ENCODE results near the gene KPNA2.
"Not testable (repeated sequence)": the region's sequence is repeated elsewhere in the genome, so short reads cannot be mapped to it uniquely, and the experiment has no call there.

Gene KPNA2

DNA sequence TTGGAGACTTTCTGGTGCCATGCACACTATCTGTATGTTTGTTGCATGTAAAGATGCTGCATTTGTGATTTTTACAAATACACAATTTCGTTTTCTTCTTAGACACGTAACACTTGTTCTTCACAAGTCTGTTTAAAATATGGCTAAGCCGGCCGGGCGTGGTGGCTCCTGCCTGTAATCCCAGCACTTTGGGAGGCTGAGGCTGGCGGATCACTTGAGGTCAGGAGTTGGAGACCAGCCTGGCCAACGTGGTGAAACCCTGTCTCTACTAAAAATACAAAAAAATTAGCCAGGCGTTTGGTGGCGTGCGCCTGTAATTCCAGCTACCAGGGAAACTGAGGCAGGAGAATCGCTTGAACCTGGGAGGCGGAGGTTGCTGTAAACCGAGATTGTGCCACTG, 14.7 kb upstream of the KPNA2 start:
- FAIRE-seq, result not testable (repeated sequence)

DNA sequence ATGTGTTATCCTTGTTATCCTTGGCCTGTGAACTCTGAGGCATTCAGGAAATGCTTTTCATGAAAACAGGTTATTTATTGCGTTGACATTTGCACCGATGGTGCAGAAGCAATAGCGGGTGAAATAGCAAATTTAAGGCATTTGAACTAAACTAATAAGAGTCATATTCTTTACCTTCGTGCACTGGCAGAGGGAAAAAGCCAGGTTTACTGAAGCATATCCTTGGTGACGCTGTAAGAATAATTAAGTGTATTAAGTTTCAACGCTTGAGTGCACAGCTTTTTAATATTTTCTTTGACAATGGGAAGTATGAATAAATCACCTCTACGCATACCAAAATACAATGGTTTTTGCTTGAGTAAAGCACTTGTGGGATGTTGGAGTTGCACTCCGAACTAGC, 13.6 kb upstream of the KPNA2 start:
- no peak for FAIRE-seq

DNA sequence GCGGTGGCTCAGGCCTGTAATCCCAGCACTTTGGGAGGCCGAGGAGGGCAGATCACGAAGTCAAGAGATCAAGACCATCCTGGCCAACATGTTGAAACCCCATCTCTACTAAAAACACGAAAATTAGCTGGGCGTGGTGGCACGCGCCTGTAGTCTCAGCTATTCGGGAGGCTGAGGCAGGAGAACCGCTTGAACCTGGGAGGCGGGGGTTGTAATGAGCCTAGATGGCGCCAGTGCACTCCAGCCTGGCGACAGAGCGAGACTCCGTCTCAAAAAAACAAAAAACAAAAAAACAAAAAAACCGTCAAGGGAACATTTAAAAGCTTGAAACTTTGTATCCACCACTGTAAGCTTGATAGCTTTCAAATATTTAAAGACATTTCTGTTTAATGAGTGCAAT, 13.0 kb upstream of the KPNA2 start:
- FAIRE-seq, result not testable (repeated sequence)

GRCh38 chr17:68029512-68030215, 5.9 kb upstream of the KPNA2 start:
- FAIRE-seq, result no peak

DNA sequence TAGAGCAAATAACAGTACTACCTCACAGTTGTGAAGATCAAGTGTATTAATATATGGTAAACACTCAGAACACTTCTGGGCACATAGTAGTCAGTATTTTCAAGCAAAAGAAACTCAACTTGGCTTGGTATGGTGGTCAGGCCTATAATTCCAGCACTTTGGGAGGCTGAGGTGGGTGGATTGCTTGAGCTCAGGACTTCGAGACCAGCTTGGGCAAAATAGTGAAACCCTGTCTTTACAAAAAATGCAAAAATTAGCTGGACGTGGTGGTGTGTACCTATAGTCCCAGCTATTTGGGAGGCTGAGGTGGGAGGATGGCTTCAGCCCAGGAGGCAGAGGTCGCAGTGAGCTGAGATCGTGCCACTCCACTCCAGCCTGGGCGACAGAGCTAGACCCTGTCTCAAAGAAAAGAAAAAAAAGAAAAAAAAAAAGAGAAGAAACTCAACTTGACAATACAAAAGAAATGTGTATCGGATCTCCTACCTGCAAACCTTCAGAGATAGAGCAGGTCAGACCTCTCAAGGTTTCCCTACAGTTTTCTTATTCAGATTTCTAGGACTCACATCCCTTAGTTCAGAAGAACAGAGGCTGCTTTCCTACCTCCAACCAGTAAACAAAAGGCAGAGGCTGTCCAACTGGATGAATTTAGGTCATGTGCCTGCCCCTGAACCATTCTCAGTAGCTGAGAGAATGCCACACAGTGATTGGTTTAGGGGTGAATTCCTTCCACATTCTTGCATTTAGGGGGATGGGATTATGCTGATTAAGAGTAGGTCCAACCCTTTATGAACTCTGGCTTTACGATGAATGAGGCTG, 1.7 kb upstream of the KPNA2 start:
- FAIRE-seq, result peak; percentile 98

GRCh38 chr17:68034452-68034776, 1.1 kb upstream of the KPNA2 start:
- FAIRE-seq, result no peak

DNA sequence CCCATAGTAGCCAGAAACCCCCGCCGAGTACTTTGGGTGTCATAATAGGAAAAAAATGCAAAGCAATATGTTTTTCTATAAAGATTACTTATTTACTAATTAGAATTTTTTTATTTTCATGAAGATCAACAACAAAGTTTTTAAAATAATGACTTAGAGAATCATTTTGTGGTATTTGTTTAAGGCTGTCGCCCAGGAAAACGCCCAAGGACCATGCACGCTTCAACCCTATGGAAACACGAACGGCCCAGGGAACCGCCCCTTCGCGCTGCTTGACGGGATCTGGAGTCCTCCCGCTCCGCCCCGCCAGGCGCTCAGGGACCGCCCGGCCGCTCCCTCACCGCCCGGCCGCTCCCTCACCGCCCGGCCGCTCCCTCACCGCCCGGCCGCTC, 408 bp upstream of the KPNA2 start:
- FAIRE-seq, result peak; percentile 98

DNA sequence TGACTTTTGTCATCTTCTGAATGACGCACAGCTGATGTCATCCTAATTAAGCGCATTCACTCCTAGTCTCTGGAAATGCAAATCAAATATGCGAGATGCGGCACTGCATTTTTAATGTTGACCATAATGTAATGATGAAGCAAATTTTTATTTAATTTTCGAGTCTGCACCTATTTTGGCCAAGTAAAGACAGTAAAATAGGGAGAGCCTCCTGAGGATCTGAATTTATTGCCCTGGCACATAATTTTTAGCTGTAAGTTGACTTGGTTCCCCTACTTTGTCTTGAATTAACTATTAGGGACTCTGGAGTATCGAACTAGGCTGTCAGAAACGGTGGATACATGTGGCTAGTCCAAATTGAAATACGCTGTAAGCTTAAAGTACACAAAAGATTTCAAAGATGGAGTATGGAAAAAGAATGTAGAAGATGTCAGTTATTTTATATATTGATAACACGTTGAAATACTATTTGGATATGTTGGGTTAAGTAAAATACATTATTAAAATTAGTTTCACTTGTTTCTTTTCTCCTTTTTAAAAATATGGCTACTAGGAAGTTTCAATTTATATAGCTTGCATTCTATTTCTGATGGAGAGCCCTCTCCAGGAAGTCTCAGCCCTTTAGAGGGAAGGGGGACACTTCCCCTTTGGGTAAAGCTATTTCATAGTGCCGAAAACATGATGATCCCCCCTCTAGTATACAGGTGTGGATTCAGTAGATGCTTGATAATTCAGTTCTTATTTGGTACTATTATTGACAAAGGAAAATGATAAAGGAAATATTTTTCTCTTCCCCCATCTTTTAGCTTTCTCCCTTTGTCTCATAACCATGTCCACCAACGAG, 991 bp downstream of the KPNA2 start:
- FAIRE-seq, result no peak

DNA sequence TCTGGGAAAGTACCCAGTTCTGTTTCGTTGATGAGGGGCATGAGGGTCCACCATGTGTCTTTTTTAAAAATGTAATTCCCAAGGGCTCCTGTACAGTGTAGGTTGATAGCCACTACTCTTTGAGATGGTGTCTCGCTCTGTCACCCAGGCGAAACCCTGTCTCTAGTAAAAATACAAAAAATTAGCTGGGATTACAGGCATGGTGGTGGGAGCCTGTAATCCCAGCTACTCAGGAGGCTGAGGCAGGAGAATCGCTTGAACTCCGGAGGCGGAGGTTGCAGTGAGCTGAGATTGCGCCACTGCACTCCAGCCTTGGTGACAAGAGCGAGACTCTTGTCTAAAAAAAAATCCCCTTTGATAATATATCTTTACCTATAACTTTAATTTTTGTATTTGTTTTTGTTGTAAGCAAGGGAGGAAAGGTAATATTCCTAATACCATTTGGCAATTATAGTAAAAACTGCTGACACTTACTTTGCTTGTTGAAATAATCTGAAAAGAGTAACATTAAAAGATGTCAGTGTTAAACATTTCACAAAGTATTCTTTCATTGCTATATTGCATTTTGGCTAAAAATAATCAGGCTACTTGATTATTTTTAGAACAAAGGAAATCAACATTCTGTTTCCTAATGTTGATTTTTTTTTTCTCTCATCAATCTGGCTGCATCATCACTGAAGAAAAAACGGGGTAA, 11.8 kb downstream of the KPNA2 start:
- FAIRE-seq, result no peak

DNA sequence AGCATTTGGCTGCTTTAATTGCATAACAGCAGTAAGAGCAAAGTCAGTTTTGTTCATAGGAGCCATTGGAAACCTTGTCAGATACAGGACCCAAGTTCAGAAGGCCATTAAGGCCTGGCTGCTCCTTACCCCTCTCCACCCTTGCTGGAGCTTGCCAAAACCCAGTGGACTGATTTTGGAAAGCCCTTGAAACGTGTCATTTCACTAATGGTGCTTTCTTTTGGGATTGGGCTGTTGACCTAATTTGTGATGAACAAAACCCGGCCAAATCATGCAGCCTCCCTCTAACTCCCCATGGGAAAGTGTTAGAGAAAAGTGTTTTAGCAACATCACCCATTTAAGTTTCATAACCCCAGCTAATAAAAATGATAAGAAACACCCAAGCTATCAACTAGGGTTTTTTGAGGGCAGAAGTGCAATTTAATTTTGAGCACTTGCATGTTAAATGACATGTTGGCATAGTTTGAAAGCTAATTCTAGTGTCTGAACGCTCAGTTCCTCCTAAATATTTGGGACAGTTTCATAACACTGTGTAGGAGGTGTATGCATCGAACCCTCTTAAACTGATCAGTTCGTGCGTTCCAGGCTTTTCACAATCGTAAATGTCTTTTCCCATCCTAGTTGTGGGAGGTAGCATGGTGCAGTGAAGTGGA, 12.5 kb downstream of the KPNA2 start:
- FAIRE-seq, result not testable (repeated sequence)

DNA sequence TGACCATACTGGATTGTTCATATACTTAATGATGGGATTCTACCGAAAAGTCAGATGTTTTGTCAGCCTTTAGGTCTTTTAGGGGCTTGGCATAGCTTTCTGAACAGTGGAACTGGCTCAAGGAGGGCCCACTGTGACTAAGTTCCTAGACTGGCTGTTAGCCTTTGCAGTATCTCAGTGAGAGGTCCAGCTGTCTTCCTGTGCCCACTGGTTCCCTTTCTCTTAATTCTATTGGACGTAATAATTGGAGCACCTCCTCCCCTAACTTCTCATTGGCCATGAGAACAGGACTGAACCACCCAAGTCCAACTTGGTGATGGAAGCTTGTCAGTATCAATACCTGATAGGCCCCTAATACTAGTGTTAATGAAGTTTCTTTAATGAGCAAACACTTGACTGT, 13.5 kb downstream of the KPNA2 start:
- FAIRE-seq, result peak; percentile 95

DNA sequence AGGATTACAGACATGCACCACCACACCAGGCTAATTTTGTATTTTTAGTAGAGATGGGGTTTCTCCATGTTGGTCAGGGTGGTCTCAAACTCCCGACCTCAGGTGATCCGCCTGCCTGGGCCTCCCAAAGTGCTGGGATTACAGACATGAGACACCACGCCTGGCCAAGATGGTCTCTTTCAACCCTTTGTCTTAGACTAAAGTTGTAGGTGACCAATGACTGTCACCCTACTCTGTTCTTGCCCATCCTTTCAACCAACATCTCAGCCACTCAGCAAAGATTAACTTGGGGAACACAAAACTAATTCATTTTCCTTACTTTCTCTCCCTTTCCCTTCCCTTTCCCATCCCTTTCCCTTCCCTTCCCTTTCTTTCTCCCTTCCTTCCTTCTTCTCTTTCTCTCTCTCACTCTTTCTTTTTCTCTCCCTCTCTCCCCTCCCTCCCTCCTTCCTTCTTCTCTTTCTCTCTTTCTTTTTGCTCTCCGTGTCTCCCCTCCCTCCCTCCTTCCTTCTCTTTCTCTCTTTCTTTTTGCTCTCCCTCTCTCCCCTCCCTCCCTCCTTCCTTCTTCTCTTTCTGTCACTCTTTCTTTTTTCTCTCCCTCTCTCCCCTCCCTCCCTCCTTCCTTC, 14.4 kb downstream of the KPNA2 start:
- FAIRE-seq, result not testable (repeated sequence)

- FAIRE-seq, result not testable (repeated sequence)
These were observed 16.1 kb downstream of the KPNA2 start for GRCh38 chr17:68051321-68052312.

- FAIRE-seq, result no peak
These were observed 17.3 kb downstream of the KPNA2 start for GRCh38 chr17:68052810-68053209.

DNA sequence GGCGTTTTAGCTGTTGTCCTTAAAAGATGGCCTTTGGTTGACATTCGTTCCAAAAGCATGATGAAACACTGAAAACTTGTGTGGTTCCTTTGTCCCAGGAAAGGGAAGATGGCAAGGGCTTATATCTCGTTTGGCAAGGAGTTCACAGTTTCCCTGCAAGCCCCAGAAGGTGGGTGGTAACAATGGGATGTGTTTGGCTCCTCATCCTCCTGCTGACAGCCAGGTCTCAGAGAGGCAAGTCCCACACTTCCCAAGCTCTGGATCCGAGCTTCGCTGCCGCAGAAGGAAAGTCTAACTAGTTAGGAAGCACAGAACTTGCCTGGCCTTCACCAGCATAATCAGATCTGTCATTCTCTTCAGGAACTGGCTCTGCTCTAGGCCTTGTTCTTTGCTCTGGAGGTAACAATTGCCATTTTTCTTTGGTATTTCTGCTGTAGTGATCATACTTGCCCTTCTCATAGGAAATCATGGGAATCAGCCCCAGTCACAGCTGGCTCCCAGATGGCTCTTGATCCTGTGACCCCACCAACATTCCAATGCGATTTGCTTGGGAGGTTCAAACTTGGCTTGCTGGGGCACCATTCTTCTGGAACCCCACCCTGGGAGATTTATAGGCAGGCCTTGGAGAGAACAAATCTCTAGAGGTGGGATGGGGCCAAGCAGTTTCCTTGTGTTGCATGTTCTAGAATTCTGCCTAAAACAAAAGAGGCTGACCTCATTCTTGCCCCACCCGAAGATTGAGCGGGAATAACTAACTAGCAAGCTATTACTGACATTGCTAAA, 17.9 kb downstream of the KPNA2 start:
- FAIRE-seq, result no peak

- no peak for FAIRE-seq
These were observed 18.9 kb downstream of the KPNA2 start for GRCh38 chr17:68054296-68054900.

DNA sequence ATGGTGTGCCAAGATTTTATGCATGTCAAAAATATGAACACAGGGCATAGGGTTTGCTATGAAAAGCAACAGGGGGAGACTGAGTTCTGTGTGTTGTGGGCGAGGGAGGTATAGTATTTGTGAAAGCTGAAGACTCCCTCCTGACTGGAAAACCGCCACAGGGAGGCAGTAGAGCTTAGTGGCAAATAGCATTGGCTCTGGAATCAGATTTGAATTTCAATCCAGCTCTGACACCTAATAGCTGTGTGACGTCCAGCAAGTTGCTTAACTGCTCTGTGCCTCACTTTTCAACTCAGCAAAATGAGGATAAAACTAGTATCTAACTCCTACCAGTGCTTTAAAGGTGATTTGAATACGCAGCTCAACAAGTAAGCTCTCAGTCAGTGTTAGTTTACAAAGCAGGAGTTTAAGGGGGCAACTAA, 22.0 kb downstream of the KPNA2 start:
- FAIRE-seq, result peak; percentile 76

GRCh38 chr17:68060336-68060735, 24.8 kb downstream of the KPNA2 start:
- FAIRE-seq, result no peak
